Effector CD4-positive, alpha-beta T cell (primary cell): ENCODE measurements around the gene CERK.
A peak's percentile ranks its signal among the peaks of the same experiment; 100 is the strongest.
"Not testable (repeated sequence)": the region's sequence is repeated elsewhere in the genome, so short reads cannot be mapped to it uniquely, and the experiment has no call there.

Experiments
- DNase-seq: peaks from one replicate; pipeline ENCODE4 v3.0.0-alpha.2; 2020
- total RNA-seq: gene quantifications from one replicate; lab custom pipeline; 2026; lab: John Stamatoyannopoulos, UW

CERK gene, protein sequence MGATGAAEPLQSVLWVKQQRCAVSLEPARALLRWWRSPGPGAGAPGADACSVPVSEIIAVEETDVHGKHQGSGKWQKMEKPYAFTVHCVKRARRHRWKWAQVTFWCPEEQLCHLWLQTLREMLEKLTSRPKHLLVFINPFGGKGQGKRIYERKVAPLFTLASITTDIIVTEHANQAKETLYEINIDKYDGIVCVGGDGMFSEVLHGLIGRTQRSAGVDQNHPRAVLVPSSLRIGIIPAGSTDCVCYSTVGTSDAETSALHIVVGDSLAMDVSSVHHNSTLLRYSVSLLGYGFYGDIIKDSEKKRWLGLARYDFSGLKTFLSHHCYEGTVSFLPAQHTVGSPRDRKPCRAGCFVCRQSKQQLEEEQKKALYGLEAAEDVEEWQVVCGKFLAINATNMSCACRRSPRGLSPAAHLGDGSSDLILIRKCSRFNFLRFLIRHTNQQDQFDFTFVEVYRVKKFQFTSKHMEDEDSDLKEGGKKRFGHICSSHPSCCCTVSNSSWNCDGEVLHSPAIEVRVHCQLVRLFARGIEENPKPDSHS
- total RNA-seq: 155 reads per million, percentile 89 among the genes with 10 or more reads in this experiment

DNA sequence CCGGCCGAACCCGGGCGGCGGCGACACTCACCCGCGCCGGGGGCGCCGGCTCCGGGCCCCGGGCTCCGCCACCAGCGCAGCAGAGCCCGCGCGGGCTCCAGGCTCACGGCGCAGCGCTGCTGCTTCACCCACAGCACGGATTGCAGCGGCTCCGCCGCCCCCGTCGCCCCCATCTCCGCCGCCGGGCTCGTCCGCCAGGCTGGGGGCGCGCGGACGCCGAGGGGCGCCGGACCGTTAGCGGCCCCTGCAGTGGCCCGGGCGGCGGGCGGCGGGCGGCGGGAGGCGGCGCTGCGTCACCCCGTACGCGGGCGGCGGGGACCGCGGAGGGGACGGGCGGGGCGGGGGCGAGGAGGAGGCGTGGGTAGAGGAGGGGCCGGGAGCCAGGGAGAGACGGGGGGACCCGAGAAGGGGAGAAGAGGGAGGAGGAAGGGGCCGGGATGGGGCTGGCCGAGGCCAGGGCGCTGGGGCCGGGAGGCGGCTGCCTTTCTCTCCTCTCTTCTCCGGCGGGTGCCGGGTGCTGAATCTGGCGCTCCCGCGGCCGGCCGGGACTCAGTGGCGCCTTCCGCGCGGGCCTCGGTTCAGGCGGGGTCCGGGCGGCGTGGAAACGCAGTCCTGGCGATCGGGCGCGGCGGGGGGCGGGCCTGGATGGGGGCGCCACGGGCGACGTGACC, at the start of gene CERK:
CERK (minus strand) TSS at position 277 of the 671 bp plus-strand sequence; CDS start at position 173, 104 bp downstream.
- peak; percentile 64 for DNase-seq

DNA sequence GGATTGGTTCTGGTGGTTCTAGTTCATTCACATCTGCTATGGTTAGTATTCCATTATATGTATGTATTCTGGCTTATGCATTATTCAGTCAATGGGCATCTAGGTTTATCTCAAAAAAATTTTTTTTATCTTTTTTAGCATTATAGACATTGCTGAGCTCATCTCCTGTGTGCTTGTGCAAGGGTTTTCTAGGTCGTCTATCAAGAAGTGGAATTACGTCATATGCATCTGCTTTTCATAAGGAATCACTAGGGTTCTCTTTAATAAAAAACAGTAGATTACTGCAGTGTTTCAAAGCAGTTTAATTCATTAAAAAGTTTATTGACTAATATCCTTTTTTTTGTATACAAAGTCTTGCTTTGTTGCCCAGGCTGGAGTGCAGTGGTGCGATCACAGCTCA, 45.7 kb upstream of the CERK start:
- no peak for DNase-seq

DNA sequence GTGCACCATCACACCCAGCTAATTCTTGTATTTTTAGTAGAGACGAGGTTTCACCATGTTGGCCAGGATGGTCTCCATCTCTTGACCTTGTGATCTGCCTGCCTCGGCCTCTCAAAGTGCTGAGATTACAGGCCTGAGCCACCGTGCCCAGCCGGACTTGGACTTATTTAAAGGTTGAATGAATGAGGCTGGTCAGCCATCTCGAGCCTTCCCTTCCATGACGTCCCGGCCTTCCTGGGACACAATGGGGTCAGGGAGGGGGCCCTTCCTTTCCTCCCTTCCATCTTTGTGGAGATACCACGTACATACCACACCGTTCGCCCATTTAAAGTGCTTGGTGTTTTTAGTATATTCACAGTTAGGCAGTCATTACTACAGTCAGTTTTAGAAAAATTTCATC, 44.1 kb upstream of the CERK start:
- DNase-seq: not testable (repeated sequence)

DNA sequence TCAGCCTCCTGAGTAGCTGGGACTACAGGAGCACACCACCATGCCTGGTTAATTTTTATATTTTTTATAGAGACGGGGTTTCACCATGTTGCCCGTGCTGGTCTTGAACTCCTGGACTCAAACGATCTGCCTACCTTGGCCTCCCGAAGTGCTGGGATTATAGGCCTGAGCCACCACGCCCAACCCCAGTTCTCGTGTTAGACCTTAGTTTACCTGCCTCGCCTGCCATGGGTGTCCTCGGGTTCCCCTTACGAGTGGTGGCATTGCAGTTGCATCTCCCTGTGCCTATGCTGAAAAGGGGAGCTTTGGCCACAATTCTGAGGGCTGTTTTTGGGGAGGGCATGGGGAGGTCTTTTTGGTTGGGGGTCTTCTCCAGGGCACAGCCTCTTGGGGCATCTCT, 43.2 kb upstream of the CERK start:
- no peak for DNase-seq

DNA sequence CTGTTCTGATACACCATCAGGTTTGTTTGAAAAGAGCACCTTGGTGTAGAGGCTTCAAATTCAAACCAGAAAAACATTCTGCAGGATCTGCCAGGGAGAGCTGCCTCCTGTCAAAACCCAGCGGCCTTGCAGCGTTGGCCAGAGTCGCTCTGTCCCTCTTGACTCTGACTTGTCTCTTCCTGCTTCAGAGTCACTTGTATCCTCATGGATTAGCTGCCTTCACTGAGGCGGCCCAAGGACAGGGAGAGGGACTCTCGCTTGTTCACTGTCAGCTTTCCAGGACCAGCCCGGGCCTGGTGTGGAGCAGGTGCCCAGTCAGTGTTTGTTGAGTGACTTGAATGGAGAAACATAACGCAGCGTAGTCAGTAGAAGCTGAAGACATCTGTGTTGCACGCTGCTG, 42.4 kb upstream of the CERK start:
- no peak for DNase-seq

DNA sequence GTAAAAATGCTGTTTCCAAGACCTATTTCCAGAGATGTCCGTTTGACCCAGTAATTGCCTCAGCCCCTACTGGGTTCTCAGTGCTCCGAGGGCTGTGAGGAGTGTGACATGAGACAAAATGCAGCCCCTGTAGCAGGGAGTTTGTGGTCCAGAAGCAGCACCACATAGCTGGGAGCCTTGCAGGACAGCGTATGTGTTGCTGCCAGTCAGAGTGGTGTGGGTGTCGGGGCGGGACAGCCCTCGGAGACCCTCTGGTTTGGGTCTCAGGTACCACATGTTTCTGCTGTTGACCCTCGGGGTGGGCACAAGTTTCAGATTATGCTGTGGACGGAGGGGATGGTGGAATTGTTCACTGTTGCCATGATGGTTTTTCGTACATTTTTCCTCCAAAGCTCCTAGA, 41.6 kb upstream of the CERK start:
- no peak for DNase-seq

DNA sequence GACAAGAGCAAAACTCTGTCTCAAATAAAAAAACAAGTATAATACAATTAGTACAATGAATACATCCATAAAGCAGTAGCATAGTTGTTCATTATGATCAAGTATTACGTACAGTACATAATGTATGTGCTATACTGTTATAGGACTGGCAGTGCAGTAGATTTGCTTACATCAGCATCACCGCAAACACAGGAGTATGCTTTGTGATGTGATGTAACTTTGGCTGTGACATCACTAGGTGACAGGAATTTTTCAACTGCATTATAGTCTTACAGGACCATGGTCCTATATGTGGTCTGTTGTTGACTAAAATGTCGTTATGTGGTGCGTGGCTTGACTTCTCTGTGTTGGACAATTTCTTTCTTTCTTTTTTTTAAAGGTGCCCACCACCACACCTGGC, 41.0 kb upstream of the CERK start:
- no peak for DNase-seq

DNA sequence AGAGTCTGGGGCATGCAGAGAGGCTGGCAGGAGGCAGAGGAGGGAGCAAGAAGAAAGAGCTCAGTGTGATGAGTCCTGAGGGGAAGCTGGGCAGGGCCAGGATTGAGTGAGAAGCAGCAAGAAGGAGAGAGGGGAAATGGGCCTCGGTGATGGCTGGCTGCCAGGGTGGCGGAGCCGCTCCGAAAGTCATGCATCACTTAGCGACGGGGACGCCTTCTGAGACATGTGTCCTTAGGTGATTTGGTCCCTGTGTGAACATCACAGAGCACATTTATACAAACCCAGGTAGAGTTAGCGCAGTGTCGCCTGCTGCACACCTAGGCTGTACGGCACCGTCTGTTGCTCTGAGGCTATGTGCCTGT, 39.5 kb upstream of the CERK start:
- no peak for DNase-seq

DNA sequence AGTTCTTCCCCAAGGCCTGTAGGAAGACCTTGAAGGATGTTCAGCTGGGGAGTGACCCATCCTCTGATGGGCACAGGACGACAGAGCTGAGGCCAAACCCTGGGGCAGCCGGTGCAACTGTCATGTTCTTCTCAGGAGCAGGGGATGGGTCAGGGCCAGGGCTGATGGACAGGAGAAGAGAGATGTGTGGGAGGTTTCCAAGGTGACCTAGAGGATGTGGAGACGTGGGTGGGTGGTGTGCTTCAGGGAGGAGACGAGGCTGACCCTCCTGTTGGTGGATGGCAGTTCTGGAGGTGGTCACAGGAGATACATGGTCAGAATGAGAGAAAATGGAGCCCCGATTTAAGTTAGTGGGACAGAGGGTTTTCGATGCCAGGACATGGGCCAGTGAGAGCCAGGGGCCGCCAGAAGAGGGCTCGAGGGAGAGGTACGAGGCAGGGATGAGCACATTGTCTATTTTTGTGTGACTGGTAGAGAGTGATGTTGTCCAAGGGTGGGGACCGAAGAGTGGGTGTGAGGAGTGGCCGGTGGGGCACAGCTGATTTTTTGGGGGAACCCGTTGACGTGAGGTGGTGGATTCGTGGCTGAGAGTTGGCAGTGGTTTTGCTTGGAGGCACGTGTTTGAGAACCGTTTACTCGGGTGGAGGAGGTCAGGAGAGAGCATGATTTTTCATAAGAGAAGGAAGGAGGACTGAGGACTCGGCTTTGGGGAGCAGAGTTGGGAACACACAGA, 39.0 kb upstream of the CERK start:
- no peak for DNase-seq

DNA sequence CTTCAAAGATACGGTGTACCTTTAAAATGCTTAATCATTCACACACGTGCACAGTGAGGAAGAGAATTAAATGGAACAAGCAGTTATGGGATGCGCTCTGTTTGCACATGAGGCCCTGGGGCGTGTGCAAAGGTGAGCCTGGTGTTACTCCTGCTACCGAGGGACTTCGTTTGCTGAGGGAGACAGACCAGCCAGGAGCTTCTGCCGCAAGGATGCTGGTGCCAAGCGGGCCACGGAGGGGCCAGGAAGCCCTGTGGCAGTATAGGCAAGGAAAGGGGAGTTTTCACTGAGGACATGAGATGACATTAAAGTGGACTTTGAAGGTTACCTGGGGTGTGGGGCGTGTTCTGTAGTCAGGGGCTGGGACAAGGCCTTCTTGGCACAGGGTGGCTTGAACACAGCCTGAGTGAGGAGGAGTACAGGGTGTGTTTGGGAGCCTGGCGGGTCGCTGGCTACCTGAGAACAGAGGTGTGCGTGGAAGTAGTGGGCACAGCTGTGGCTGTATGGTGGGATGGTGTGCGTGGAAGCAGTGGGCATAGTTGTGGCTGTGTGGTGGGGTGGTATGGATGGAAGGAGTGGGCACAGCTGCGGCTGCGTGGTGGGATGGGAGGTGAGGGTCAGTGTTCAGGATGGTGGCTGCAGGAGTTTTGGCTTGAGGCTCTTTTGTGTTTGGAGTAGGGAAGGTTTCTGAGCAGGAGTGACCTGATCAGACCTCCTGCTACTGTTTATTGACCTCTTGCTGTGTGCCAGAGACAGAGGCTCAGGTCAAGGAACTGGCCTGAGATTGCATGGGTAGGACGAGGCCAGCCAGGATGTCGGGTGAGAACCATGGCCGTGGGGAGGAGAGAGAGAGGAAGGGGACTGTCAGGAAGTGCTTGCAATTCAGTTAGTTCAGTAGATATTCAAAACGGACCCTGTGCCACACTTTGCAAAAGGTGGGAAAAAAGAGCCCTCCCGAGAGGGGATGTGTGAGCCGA, 38.1 kb upstream of the CERK start:
- no peak for DNase-seq

DNA sequence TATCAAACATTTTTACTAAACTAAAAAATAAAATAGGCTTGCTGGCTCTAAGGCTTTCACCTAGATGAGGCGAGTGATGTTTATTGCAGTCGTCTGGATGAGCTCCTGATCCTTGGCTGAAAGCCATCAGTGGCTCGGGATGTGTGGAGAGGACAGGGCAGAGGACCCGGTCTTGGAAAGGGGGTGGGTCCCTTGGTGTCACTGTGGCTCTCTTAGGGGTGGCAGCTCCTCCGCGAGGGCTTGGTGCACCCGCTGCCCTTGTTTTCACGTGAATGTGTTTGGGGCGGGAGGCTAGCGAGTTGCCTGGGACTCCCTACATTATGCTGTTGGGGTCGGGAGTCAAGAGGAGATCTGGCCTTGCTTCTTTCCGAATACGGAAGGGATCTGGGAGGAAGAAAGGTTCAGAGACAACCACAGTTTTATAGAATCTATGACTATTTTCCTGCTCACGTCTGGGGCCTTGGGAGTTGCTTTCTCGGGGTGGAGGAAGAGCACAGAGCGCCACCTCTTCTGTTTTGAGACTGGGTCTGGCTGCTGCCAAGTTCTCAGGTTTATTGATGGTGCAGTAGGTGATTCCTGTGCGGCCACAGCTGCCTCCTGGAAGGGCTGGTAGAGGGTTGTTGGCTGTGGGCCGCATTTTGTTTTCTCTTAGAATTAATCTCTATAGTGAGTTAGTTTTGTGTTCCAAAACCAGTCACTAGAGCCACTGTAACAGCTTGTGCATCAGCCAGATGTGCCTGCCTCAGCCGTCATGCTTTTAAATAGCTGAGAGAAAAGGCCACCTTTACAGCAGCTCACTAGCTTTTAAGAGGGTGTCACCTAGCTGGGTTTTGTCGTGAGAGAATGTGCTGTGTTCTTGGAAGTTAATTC, 37.2 kb upstream of the CERK start:
- DNase-seq: no peak

DNA sequence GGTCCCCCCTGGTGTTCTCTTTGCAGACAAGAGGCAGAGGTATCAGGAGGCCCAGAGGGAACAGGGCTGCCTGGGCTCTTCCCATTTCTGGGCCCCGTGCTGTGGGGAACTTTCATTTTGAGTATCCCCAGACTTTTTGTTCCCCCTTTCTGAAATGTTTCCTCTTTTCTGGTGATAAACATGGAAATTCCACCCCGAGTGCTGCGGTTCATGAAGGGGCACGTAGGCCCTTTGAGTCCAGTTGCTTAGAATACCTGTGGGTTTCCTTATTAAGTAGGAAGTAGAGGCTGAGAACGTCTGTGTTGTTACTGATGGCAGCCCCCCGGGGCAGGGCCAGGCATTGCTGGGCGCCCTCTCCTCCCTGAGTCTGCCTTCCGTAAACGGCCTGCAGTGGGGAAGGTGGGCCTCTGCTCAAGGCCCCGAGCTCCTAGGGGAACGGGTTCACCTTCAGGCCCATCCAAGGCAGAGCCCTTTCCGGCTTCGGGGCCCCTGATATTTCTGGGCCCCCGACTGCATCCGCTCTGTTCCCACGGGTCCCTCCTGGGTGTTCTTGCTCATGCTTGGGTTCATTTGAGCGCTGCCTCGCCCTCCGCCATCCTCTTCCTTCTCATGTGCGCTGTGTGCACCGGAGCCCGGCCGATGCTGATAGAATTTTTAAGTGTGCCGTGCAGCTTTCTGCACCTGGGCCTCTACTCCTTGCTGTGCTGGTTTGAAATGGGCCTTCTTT, 36.4 kb upstream of the CERK start:
- no peak for DNase-seq

DNA sequence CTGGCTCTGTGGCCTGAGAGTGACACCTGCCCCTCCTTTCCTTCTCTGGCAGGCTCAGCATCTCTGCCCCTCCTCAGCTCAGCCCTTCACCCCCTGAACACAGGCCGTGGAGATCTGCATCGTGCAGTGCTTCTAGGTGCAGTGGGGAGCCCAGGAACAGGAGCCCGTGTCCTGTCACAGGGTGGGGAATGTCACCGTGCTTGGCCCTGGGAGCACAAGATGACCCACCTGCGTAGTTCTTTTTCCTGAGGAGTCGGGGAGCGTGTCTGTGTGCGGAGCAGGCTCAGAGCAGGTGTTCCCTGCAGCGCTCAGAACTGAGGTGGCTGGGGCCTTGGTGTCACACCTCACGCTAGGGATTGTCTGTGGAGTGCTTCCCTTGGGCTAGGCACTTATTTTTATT, 35.0 kb upstream of the CERK start:
- no peak for DNase-seq

DNA sequence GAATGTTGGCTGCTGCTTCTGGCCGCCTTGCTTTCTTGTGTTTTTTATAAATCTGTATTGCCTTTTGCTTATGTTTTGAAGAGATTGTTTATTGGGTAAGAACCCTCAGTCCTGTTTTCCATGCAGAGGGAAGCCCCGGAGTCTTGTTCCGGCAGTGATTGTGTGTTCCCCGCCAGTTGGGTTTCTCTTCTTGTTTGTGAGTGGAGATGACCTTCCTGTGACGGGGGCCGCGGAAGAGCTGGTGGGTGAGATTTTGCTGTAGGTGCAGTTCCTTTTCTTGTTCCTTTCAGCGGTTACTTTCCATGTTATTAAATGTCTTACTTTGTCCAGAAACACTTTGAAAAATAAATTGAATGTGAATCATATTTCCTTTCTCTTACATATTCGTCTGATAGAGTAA, 32.7 kb upstream of the CERK start:
- DNase-seq: no peak

DNA sequence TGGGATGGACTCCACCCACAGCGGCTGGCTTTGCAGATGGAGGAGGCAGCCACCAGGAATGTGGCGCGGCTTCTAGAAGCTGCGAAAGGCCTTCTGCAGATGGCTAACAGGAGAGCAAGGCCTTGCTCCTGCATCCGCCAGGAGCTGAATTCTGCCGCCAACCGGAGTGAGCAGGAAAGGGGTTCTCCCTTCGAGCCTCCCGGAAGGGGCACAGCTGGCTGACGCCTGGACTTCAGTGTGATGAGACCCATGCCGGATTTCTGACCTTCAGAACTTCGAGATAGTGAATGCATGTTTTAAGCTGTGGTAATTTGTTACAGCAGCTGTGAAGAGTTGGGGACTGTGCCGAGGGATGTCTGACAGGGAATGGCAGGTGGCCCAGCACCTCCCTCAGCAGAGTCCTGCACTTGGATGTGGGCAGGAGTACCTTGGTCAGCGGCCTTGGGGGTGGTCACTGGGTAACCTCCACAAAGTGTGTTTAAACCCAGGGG, 32.1 kb upstream of the CERK start:
- DNase-seq: no peak

DNA sequence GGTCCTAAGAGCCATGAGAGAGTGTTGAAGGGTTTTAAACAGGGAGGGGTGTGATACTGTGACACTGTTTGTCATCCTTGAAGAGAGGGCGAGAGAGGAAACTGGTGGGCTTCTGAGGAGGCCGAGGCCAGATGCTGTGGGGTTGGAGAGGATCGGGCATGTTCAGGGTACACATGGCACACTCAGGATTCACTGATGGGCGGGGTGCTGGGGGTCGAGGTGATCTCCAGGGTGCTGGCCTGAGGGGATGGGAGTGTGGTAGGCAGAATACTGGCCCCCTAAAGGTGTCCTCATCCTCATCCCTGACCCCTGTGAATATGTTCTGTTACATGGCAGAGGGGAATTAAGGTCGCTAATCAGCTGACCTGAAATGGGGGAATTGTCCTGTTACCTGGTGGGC, 31.7 kb upstream of the CERK start:
- DNase-seq: no peak

DNA sequence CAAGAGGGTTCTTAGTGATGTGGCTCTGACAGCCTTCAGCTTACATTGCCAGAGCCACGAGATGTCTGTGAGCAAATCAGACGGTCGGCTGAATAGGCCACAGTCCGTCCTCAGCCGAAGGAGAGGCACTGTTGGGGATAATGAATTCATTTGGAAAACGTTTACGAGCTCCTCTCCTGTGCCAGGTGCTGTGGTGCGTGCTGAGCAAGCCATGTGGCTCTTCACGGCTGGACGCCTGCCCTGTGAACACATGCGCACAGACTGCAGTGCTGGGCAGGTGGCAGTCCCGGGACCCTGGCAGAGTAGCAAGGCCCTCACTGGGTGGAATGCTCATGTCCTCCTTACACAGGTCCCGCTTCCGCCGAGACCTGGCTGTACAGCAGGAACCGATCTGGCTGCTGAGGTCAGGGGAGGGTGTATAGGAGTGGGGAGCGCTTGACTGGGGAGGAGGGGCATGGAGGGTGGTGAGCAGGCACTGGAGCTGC, 31.2 kb upstream of the CERK start:
- DNase-seq: no peak

DNA sequence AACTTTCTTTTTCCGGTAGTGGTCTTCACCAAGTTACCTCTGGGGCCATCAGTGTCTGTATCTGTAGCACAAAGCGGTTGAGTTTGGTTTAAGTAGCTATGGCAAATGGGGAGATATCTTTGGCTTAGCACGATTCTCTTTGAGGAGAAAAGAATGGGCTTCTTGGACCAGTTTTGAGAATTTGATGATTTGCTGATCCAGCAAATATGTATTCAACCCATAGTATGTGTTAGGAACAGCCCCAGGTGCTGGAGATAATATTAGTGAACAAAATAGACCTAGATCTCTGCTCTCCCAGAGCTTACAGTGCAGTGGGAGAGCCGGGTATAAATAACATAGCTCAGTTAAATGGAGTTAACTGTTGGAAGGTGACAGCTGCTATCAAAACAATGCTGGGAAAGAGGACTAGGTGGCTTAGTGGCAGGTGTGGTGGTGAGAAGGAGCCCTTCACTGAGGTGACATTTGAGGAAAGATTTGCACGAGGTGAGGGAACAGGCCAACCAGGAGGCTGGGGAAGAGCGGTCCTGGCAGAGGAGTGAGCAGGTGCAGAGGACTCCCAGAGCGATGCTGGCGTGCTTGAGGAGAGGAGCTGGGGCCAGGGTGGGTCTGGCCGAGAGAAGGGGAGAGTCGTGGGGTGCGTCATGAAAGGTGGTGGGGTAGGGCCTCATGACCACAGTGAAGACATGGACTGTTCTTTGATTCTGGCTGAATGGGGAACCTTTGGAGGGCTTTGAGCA, 29.4 kb upstream of the CERK start:
- DNase-seq: no peak

DNA sequence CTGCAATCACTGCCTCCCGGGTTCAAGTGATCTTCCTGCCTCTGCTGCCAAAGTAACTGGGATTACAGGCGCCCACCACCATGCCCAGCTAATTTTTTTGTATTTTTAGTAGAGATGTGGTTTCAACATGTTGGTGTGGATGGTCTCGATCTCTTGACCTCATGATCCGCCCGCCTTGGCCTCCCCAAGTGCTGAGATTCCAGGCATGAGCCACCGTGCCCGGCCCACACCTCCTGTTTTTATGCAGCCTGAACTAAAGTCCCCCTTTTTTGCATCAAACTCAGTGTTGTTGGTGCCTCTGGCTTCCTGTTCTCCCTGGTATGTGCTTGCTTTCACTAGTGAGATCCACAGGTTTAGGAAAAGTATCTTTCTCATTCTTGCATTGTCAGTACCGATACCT, 28.6 kb upstream of the CERK start:
- no peak for DNase-seq
